Measurements from ENCODE around the gene TBXAS1. TPM values are rescaled to one million over a fixed set of nuclear protein-coding genes. Genes with fewer than 3 reads are reported as not detected.

The TBXAS1 gene
- total and polyA plus RNA-seq, 4 donors, result 19.6 to 126 (median 55.2) TPM

DNA sequence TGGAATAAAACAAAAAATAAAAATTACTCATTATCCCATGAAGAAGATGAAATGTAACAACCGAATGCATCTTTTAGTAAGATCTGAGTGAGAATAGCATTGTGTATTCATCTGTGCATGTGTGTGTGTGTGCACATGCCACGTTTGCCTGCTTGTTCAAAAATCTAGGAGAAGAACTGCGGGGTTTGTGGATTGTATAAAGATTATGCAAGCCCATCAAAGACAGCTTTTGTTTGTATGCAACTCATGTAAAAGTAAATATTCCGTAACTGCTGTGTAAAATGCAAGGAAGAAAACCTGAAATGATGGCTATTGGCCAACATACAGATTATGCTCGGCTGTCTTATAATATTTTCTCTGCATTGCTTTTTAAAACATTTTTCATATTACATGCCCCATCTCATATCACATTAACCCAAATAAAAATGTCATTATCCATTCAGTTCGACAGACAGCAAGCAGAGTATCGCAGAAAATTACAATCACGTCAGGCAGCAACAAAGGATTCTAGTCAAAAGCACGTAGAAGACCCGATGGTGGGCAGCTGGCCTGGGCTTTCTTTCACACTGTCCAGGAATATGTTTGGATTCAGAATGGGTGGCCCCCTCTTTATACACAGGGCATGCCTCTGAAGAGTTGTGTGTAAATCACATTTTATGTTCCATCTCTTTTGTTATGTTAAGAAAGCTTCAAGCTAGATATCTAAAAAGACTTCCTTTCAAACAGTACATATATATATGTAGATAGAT lies 119.7 kb downstream of the TBXAS1 start:
- TF ChIP-seq, protein P1, sequence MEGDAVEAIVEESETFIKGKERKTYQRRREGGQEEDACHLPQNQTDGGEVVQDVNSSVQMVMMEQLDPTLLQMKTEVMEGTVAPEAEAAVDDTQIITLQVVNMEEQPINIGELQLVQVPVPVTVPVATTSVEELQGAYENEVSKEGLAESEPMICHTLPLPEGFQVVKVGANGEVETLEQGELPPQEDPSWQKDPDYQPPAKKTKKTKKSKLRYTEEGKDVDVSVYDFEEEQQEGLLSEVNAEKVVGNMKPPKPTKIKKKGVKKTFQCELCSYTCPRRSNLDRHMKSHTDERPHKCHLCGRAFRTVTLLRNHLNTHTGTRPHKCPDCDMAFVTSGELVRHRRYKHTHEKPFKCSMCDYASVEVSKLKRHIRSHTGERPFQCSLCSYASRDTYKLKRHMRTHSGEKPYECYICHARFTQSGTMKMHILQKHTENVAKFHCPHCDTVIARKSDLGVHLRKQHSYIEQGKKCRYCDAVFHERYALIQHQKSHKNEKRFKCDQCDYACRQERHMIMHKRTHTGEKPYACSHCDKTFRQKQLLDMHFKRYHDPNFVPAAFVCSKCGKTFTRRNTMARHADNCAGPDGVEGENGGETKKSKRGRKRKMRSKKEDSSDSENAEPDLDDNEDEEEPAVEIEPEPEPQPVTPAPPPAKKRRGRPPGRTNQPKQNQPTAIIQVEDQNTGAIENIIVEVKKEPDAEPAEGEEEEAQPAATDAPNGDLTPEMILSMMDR (IDR thresholded peaks at IDR 0.05; ENCODE audit: control extremely low read depth, extremely low read depth), result no peak

DNA sequence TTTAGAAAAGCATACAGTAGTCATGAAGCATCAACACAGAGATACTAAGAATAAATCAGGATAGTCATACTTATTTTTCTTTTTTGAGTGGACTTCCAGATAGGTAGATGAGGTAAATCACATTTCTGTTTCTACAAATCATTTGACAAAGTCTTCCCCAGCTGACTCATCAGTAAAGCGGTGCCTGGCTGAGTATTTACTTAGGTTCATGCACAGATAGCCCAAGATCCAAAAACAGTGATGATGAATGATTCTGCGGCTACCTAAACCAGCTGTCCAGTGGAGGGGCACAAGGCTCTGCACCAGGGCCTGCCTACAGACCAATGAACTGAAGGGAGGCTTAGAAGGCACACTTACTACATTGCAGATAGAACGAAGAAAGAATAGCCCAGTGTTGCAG lies 120.6 kb downstream of the TBXAS1 start:
- Histone ChIP-seq H3K4me3 (no peak overlapping the region), H3K27me3 (ENCODE audit: control insufficient read depth in 3 of 3, insufficient read depth in 3 of 3, low read length in 2 of 3) (no peaks in the 10 kb centered on the region), H3K36me3 (ENCODE audit: control insufficient read depth in 4 of 4, insufficient read depth in 4 of 4, low read length in 4 of 4) (peaks cover 0 to 3% (median 0%) of the 10 kb centered on the region in 4 donors), H3K9ac (ENCODE audit: insufficient read depth in 1 of 2, low read length in 2 of 2) (no peak overlapping the region), H3K27ac (ENCODE audit: low read depth in 1 of 2, low read length in 1 of 2) (no peak overlapping the region), H3K4me1 (ENCODE audit: control insufficient read depth in 5 of 5, insufficient read depth in 5 of 5, low read length in 5 of 5) (peaks cover 0 to 13% (median 0%) of the 10 kb centered on the region in 5 donors), H3K9me3 (ENCODE audit: control insufficient read depth in 4 of 4, insufficient read depth in 3 of 4, low read length in 3 of 4) (peaks cover 0 to 14% (median 4%) of the 10 kb centered on the region in 4 donors)
- no peak for ATAC-seq (ENCODE audit: insufficient read depth, low FRiP score)
- DNase-seq, result no peak
- 96 to 98% methylated on average over 3 of the region's 3 CpGs for WGBS, 2 donors
- TF ChIP-seq, protein P1 (IDR thresholded peaks at IDR 0.05; ENCODE audit: control extremely low read depth, extremely low read depth), result no peak

More for the DNA sequence above, 119.7 kb downstream of the TBXAS1 start:
- ATAC-seq (ENCODE audit: insufficient read depth, low FRiP score) (no peak), DNase-seq (peak in 2 of 3 donors; percentile 37 to 50)
- Histone ChIP-seq H3K36me3 (ENCODE audit: control insufficient read depth in 4 of 4, insufficient read depth in 4 of 4, low read length in 4 of 4) (peaks cover 0 to 3% (median 0%) of the 10 kb centered on the region in 4 donors), H3K9ac (ENCODE audit: insufficient read depth in 1 of 2, low read length in 2 of 2) (no peak overlapping the region), H3K27ac (ENCODE audit: low read depth in 1 of 2, low read length in 1 of 2) (no peak overlapping the region), H3K9me3 (ENCODE audit: control insufficient read depth in 4 of 4, insufficient read depth in 3 of 4, low read length in 3 of 4) (peaks cover 0 to 14% (median 4%) of the 10 kb centered on the region in 4 donors), H3K27me3 (ENCODE audit: control insufficient read depth in 3 of 3, insufficient read depth in 3 of 3, low read length in 2 of 3) (no peaks in the 10 kb centered on the region), H3K4me3 (no peak overlapping the region), H3K4me1 (ENCODE audit: control insufficient read depth in 5 of 5, insufficient read depth in 5 of 5, low read length in 5 of 5) (peaks cover 0 to 7% (median 0%) of the 10 kb centered on the region in 5 donors)
- 87 to 95% methylated on average over 10 of the region's 10 CpGs for WGBS, 2 donors

DNA sequence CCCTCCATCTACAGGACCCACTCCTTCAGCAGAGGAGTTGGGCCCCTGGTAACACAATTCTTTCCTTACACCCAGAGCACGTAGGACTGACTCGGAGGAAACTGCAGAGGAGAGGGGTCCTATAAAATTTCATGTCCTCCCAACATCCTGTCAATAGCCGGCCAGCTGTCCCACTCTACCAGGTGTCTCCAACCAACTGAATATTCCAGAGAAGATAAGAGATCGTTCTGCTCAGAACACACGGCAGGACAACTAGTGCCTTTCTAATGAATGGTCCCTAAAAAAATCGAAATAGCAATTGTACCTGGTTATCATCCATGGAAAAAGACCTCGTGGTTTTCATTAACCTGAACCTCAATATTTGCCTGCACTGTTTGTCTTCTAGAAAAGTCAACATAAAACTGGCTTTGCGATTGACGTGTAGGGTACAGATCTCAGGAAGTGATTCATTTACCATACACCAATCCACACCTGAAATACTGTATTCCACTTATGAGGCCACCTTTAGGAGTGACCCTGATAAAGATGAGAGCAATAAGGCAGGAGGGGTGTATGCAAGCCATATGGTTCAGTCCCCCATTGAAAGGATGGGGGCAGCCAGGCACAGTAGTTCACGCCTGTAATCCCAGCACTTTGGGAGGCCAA lies 121.9 kb downstream of the TBXAS1 start:
- Histone ChIP-seq H3K9me3 (ENCODE audit: control insufficient read depth in 4 of 4, insufficient read depth in 3 of 4, low read length in 3 of 4) (peaks cover 0 to 7% (median 1%) of the 10 kb centered on the region in 4 donors), H3K9ac (ENCODE audit: insufficient read depth in 1 of 2, low read length in 2 of 2) (no peak overlapping the region), H3K4me3 (no peak overlapping the region), H3K4me1 (ENCODE audit: control insufficient read depth in 5 of 5, insufficient read depth in 5 of 5, low read length in 5 of 5) (peaks cover 0 to 21% (median 0%) of the 10 kb centered on the region in 5 donors), H3K27me3 (ENCODE audit: control insufficient read depth in 3 of 3, insufficient read depth in 3 of 3, low read length in 2 of 3) (no peaks in the 10 kb centered on the region), H3K36me3 (ENCODE audit: control insufficient read depth in 4 of 4, insufficient read depth in 4 of 4, low read length in 4 of 4) (no peaks in the 10 kb centered on the region), H3K27ac (ENCODE audit: low read depth in 1 of 2, low read length in 1 of 2) (no peak overlapping the region)
- no peak for ATAC-seq (ENCODE audit: insufficient read depth, low FRiP score)
- DNase-seq, result peak in 1 of 3 donors; percentile 24
- TF ChIP-seq, protein P1 (IDR thresholded peaks at IDR 0.05; ENCODE audit: control extremely low read depth, extremely low read depth), result no peak
- 79 to 88% methylated on average over 10 of the region's 10 CpGs for WGBS, 2 donors
